Measurements from ENCODE around the gene ACSL6. TPM values are rescaled to one million over a fixed set of nuclear protein-coding genes. Genes with fewer than 3 reads are reported as not detected.

The ACSL6 gene
- total RNA-seq, 1 donor from 2014 or later, result 0.35 TPM

DNA sequence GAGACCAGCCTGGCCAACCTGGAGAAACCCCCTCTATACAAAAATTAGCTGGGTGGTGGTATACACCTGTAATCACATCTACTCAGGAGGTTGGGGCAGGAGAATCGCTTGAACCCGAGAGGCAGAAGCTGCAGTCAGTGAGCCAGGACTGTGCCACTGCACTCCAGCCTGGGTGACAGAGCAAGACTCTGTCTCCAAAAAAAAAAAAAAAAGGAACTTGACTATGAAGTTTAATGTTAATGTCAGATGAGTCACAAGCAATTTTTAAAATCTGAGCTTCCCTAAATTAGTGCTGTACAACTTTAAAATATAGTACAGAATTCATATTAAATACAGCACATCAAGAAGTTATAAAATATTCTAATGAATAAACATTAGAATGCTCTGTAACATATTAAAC lies 67.5 kb downstream of the ACSL6 start:
- no peak for DNase-seq (ENCODE audit: low read depth)
- no peak overlapping the region for H3K4me3 ChIP-seq (ENCODE audit: low read depth, low read length)
- TF ChIP-seq, protein P1, sequence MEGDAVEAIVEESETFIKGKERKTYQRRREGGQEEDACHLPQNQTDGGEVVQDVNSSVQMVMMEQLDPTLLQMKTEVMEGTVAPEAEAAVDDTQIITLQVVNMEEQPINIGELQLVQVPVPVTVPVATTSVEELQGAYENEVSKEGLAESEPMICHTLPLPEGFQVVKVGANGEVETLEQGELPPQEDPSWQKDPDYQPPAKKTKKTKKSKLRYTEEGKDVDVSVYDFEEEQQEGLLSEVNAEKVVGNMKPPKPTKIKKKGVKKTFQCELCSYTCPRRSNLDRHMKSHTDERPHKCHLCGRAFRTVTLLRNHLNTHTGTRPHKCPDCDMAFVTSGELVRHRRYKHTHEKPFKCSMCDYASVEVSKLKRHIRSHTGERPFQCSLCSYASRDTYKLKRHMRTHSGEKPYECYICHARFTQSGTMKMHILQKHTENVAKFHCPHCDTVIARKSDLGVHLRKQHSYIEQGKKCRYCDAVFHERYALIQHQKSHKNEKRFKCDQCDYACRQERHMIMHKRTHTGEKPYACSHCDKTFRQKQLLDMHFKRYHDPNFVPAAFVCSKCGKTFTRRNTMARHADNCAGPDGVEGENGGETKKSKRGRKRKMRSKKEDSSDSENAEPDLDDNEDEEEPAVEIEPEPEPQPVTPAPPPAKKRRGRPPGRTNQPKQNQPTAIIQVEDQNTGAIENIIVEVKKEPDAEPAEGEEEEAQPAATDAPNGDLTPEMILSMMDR (conservative IDR thresholded peaks at IDR 0.05; ENCODE audit: low read depth, low read length), result no peak

DNA sequence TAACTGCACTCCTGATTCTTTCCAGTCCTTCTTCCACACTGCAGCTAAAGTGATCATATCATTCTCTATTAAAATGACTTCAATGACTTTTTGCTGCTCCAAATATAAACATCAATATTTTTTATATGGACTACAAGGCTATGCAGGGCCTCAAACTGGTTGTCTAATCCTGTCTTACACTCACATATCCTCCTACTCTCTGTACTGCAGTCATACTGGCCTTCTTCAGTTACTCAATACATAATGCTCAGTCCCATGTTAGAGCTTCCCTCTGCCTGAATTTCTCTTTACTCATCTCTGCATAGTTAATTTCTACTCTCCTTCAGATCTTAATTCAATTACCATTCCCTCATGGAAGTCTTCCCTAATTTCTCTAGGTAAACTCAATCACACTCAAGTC lies 69.4 kb downstream of the ACSL6 start:
- no peak for DNase-seq (ENCODE audit: low read depth)
- H3K4me3 ChIP-seq (ENCODE audit: low read depth, low read length), result no peak overlapping the region
- TF ChIP-seq, protein P1 (conservative IDR thresholded peaks at IDR 0.05; ENCODE audit: low read depth, low read length), result no peak

DNA sequence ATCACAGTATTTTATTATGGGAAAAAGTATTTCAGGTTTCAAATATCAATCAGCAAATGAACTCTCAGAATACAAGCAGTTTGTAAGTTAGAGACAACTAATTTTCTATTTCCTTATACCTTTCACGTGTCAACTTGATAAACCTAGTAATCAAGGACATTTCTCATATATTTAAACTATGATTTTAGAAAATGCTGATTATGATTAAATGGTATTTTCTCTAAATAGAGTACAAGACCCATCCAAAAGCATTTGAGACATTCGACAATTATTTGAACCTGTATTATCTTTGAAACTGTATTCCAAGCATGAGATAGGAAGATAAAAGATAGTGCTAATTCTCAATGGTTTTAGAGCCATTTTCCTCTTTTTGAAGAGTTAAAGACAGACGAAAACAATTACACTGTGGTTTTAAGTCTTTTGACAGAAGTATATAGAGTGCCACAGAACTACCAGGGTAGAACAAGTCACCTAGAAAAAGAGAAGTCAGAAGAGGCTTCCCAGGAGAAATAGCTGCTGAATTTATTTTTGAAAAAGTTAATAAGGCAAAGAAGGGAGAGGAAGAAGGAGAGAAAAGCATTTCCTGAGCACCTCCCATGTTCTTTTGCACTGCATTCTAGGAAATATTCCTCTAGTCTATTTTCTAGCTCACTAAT lies 71.6 kb downstream of the ACSL6 start:
- H3K4me3 ChIP-seq (ENCODE audit: low read depth, low read length), result no peak overlapping the region
- TF ChIP-seq, protein P1 (conservative IDR thresholded peaks at IDR 0.05; ENCODE audit: low read depth, low read length), result no peak
- no peak for DNase-seq (ENCODE audit: low read depth)

DNA sequence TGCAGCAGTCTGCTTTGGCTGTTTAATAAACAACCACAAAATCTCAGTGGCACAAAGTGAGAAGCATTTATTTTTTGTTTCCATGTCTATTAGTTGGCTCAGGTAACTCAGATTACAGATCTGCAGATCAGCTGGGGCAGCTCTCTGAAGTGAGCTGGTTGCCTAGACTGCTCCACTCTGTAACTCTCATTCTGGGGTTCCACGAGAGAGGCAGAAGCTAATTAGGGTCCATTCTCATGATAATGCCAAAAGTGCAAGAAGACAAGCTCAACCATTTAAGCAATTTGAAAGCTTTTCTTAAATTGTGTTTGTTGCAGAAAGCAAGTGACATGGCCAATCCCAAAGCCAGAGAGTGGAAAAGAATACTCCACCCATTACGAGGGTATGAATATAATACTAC lies 79.2 kb downstream of the ACSL6 start:
- DNase-seq (ENCODE audit: low read depth), result no peak
- TF ChIP-seq, protein P1 (conservative IDR thresholded peaks at IDR 0.05; ENCODE audit: low read depth, low read length), result no peak
- H3K4me3 ChIP-seq (ENCODE audit: low read depth, low read length), result no peak overlapping the region

DNA sequence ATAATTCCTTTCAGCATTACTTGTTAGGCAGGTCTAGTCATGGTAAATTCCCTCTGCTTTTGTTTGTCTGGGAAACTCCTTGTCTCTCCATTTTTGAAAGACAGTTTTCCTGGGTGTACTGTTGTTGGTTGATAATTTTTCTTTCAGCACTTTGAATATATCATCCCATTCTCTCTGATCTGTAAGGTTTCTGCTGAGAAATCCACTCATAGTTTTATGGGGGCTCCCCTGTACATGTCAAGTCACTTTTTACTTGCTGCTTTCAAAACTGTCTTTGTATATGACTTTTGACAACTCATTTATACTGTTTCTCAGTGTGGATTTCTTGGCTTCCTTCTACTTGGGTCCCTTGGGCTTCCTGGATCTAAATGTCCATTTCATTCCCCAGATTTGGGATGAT lies 82.5 kb downstream of the ACSL6 start:
- DNase-seq (ENCODE audit: low read depth), result no peak
- no peak overlapping the region for H3K4me3 ChIP-seq (ENCODE audit: low read depth, low read length)
- TF ChIP-seq, protein P1 (conservative IDR thresholded peaks at IDR 0.05; ENCODE audit: low read depth, low read length), result no peak

DNA sequence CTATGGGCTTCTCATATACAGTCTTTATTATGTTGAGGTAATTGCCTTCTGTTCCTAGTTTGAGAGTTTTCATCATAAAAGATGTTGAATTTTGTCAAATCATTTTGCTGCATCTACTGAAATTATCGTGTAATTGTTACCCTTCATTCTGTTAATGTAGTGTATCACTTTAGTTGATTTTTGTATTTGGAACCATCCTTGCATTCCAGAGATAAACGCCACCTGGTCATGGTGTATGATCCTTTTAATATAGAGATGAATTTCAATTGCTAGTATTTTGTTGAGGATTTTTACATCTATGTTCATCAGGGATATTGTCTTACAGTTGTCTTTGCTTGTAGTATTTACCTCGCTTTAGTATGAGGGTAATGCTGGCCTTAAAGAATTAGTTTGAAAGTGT lies 85.3 kb downstream of the ACSL6 start:
- H3K4me3 ChIP-seq (ENCODE audit: low read depth, low read length), result no peak overlapping the region
- TF ChIP-seq, protein P1 (conservative IDR thresholded peaks at IDR 0.05; ENCODE audit: low read depth, low read length), result no peak
- DNase-seq (ENCODE audit: low read depth), result no peak

DNA sequence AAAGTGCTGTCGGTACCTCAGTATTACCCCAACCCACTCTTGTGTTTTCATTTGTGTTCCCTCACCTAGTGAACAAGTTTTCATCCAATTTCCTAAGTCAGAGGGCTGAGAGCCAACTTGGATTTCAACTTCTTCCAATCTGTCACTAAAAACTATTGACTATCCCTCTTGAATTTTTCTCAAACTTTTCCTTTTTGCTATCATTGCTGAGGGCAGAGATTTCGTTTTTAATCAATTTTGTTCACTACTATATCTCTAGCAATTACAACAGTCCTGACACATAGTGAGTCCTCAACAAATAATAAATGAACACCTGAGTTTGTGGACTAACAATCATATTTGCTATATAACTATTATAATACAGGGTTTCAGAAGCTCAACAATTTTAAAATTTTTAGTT lies 95.0 kb downstream of the ACSL6 start:
- TF ChIP-seq, protein P1 (conservative IDR thresholded peaks at IDR 0.05; ENCODE audit: low read depth, low read length), result no peak
- H3K4me3 ChIP-seq (ENCODE audit: low read depth, low read length), result no peak overlapping the region
- DNase-seq (ENCODE audit: low read depth), result no peak
